Fibroblast of the aortic adventitia (primary cell): ENCODE results near the gene PSD2. TPM values are rescaled to one million over a fixed set of nuclear protein-coding genes. Genes with fewer than 3 reads are reported as not detected.

Experiments
- DNase-seq: peaks from one replicate; pipeline ENCODE4 v3.0.0-alpha.2; 2010; ENCODE audit warnings: low read depth
- H3K4me3 ChIP-seq: 2 replicates; pipeline ENCODE4 v1.5.1; 2011; ENCODE audit warnings: low read depth, mild to moderate bottlenecking, control low read depth, low read length, moderate library complexity
- CTCF ChIP-seq: IDR thresholded peaks from 2 replicates; pipeline ENCODE4 v1.5.1; 2011; ENCODE audit warnings: mild to moderate bottlenecking, low read length, control low read depth, inconsistent platforms; ENCODE audit not compliant: insufficient read depth
- total RNA-seq: library from RNA; depleted of rRNA; stranded (reverse); fragments of >200 nt; gene quantifications from 2 replicates; pipeline ENCODE4 v1.2.3, GENCODE V29; 2012; ENCODE audit warnings: low replicate concordance

The PSD2 gene
- total RNA-seq, 1 donor, result not detected

GRCh38 chr5:139814191-139814601, 18.6 kb downstream of the PSD2 start:
- no peak overlapping the region for H3K4me3 ChIP-seq
- DNase-seq, result no peak
- TF ChIP-seq CTCF, result no peak

- DNase-seq, result no peak
- no peak overlapping the region for H3K4me3 ChIP-seq
- TF ChIP-seq CTCF, result no peak
Measured at GRCh38 chr5:139814704-139815280, 19.2 kb downstream of the PSD2 start.

- H3K4me3 ChIP-seq, result no peak overlapping the region
- DNase-seq, result no peak
- TF ChIP-seq CTCF, result no peak
Measured at GRCh38 chr5:139816566-139816965, 21.0 kb downstream of the PSD2 start.

GRCh38 chr5:139817362-139817761, 21.8 kb downstream of the PSD2 start:
- no peak for TF ChIP-seq CTCF
- no peak for DNase-seq
- H3K4me3 ChIP-seq, result no peak overlapping the region

GRCh38 chr5:139817970-139818369, 22.4 kb downstream of the PSD2 start:
- DNase-seq, result no peak
- no peak overlapping the region for H3K4me3 ChIP-seq
- TF ChIP-seq CTCF, result no peak

GRCh38 chr5:139820130-139820529, 24.5 kb downstream of the PSD2 start:
- no peak for DNase-seq
- no peak overlapping the region for H3K4me3 ChIP-seq
- no peak for TF ChIP-seq CTCF

GRCh38 chr5:139820606-139821005, 25.0 kb downstream of the PSD2 start:
- no peak for TF ChIP-seq CTCF
- no peak for DNase-seq
- no peak overlapping the region for H3K4me3 ChIP-seq
